ENCODE results near the gene BAIAP2. TPM values are rescaled to one million over a fixed set of nuclear protein-coding genes. Genes with fewer than 3 reads are reported as not detected.
"Not testable (repeated sequence)": the region's sequence is repeated elsewhere in the genome, so short reads cannot be mapped to it uniquely, and the experiment has no call there.

Gene BAIAP2
- total RNA-seq, 1 donor from 2014 or later: 37.6 TPM

GRCh38 chr17:81152288-81152828 lies 117.4 kb downstream of the BAIAP2 start:
- H3K9me3 Mint-ChIP-seq (ENCODE audit: low read depth): no peaks in the 10 kb centered on the region
- H3K36me3 Mint-ChIP-seq (ENCODE audit: insufficient read depth): no peaks in the 10 kb centered on the region
- no peak overlapping the region for H3K27ac Mint-ChIP-seq
- no peak for TF ChIP-seq CTCF (IDR thresholded peaks at IDR 0.05; ENCODE audit: unreplicated experiment)
- H3K4me1 Mint-ChIP-seq (ENCODE audit: low read depth): no peaks in the 10 kb centered on the region
- DNase-seq (ENCODE audit: low spot score, unreplicated experiment): no peak
- H3K4me3 Mint-ChIP-seq (ENCODE audit: low read depth): no peak overlapping the region
- H3K27me3 Mint-ChIP-seq: no peaks in the 10 kb centered on the region

DNA sequence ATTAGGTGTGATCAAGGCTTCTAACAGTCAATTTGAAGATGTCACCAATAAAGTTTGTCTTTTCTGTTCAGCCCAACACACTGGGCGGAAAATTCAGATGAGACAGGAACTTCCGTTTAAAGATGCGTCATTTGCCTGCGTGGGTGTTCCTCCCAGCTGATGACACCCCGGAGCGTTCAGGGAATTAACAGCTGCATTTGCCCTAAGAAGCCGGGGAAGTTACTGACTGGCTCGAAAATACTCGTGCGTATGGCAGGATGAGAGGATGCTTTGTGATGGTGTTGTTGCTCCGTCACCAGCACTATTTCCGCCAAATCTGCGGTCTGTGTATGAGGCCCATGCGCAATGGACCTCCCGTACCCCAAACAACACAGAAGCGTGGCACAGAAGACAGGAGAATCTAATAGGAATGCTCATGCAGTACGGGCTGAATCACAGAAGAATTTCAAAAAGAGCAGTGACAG lies 118.4 kb downstream of the BAIAP2 start:
- H3K9me3 Mint-ChIP-seq (ENCODE audit: low read depth): no peaks in the 10 kb centered on the region
- H3K4me1 Mint-ChIP-seq (ENCODE audit: low read depth): no peaks in the 10 kb centered on the region
- no peak for DNase-seq (ENCODE audit: low spot score, unreplicated experiment)
- no peak for TF ChIP-seq CTCF (IDR thresholded peaks at IDR 0.05; ENCODE audit: unreplicated experiment)
- no peak overlapping the region for H3K4me3 Mint-ChIP-seq (ENCODE audit: low read depth)
- H3K36me3 Mint-ChIP-seq (ENCODE audit: insufficient read depth): no peaks in the 10 kb centered on the region
- H3K27ac Mint-ChIP-seq: no peak overlapping the region
- H3K27me3 Mint-ChIP-seq: no peaks in the 10 kb centered on the region

GRCh38 chr17:81154016-81154415 lies 119.1 kb downstream of the BAIAP2 start:
- not testable (repeated sequence) for DNase-seq (ENCODE audit: low spot score, unreplicated experiment); H3K9me3 Mint-ChIP-seq (ENCODE audit: low read depth)

DNA sequence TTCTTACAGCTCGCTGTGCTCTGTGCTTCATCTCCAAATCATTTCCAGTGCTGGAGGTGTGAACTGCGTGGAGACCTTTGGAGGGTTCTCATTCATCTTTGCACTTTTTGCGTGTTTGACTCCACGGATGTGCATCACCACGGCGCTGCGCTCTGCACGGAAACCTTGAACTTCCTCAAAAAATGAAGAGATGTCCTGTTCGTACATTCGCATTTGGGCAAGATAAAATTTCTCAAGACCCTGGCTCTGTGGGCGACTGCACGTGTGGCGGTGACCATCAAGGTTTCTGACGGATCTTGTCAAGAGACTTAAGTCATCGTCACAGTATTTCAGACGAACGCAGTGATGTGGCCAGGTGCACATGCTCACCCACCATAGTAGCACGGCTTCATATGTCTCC lies 120.0 kb downstream of the BAIAP2 start:
- Mint-ChIP-seq H3K4me3 (ENCODE audit: low read depth) (no peak overlapping the region), H3K9me3 (ENCODE audit: low read depth) (no peaks in the 10 kb centered on the region)

More at GRCh38 chr17:81154016-81154415, 119.1 kb downstream of the BAIAP2 start:
- H3K4me3 Mint-ChIP-seq (ENCODE audit: low read depth); H3K27ac Mint-ChIP-seq; H3K36me3 Mint-ChIP-seq (ENCODE audit: insufficient read depth); H3K27me3 Mint-ChIP-seq; H3K4me1 Mint-ChIP-seq (ENCODE audit: low read depth): not testable (repeated sequence)

GRCh38 chr17:81156866-81157805 lies 122.2 kb downstream of the BAIAP2 start:
- Mint-ChIP-seq H3K4me1 (ENCODE audit: low read depth) (no peaks in the 10 kb centered on the region), H3K36me3 (ENCODE audit: insufficient read depth) (no peaks in the 10 kb centered on the region)

More for the DNA sequence above, 120.0 kb downstream of the BAIAP2 start:
- Mint-ChIP-seq H3K36me3 (ENCODE audit: insufficient read depth) (no peaks in the 10 kb centered on the region), H3K4me1 (ENCODE audit: low read depth) (no peaks in the 10 kb centered on the region), H3K27ac (no peak overlapping the region), H3K27me3 (no peaks in the 10 kb centered on the region)
- TF ChIP-seq CTCF (IDR thresholded peaks at IDR 0.05; ENCODE audit: unreplicated experiment): no peak
- no peak for DNase-seq (ENCODE audit: low spot score, unreplicated experiment)

More at GRCh38 chr17:81156866-81157805, 122.2 kb downstream of the BAIAP2 start:
- Mint-ChIP-seq H3K27me3 (no peaks in the 10 kb centered on the region), H3K9me3 (ENCODE audit: low read depth) (no peaks in the 10 kb centered on the region), H3K27ac (no peak overlapping the region), H3K4me3 (ENCODE audit: low read depth) (no peak overlapping the region)
- DNase-seq (ENCODE audit: low spot score, unreplicated experiment): no peak
- no peak for TF ChIP-seq CTCF (IDR thresholded peaks at IDR 0.05; ENCODE audit: unreplicated experiment)

All from progenitor cell of endocrine pancreas (in vitro differentiated cells).